Sigmoid colon (tissue), 7 donors: ENCODE measurements around the gene FCER2. TPM values are rescaled to one million over a fixed set of nuclear protein-coding genes. Genes with fewer than 3 reads are reported as not detected.

Experiments used
- DNase-seq: peaks from one replicate; pipeline ENCODE4 v3.0.0-alpha.2; 2019
- H3K27ac ChIP-seq, 4 donors: fragments of 200-600 bp; sonication (generic); one replicate each; pipeline ENCODE4 v1.5.1; 2016 to 2019; ENCODE audit warnings: mild to moderate bottlenecking in 1 of 4
- H3K27me3 ChIP-seq, 3 donors: fragments of 200-600 bp; sonication (generic); one replicate each; pipeline ENCODE4 v1.5.1; 2019; ENCODE audit warnings: mild to moderate bottlenecking in 1 of 3
- H3K36me3 ChIP-seq, 4 donors: fragments of 200-600 bp; sonication (generic); one replicate each; pipeline ENCODE4 v1.5.1; 2016 to 2019
- H3K4me1 ChIP-seq, 4 donors: fragments of 200-600 bp; sonication (generic); one replicate each; pipeline ENCODE4 v1.5.1; 2017 to 2019
- H3K4me3 ChIP-seq, 4 donors: fragments of 200-600 bp; sonication (generic); one replicate each; pipeline ENCODE4 v1.5.1; 2017 to 2019; ENCODE audit warnings: mild to moderate bottlenecking in 2 of 4, moderate library complexity in 1 of 4
- H3K9me3 ChIP-seq, 4 donors: fragments of 200-600 bp in 3 of 4; sonication (generic) in 3 of 4; one replicate each; pipeline versions ENCODE4 v1.5.1 to v1.6.1; 2013 to 2019
- EP300 ChIP-seq, 4 donors: sonication (generic); formaldehyde crosslinking; IDR thresholded peaks; one replicate each; pipeline ENCODE4 v1.6.1; 2017; ENCODE audit warnings: antibody characterized with exemption in 4 of 4
- POLR2A ChIP-seq, 2 donors: fragments of 450-650 bp; IDR thresholded peaks; one replicate each; pipeline ENCODE4 v1.6.1; 2016; ENCODE audit warnings: antibody characterized with exemption in 2 of 2, mild to moderate bottlenecking in 2 of 2, moderate library complexity in 2 of 2
- POLR2AphosphoS5 ChIP-seq, 4 donors: sonication (generic); formaldehyde crosslinking; IDR thresholded peaks; one replicate each; pipeline ENCODE4 v1.6.1; 2017; ENCODE audit warnings: antibody characterized with exemption in 4 of 4
- WGBS, 2 donors: extraction: QIAGEN DNeasy Blood & Tissue Kit; methylation state at CpG; one replicate each; pipeline ENCODE4 v1.1.7; 2013; 5-methylcytosine and 5-hydroxymethylcytosine counted together
- intact Hi-C: fragments of 100-400 bp; cut with DNase I; formaldehyde crosslinking; loops from one replicate; pipeline ENCODE4 v1.15.1; 2023
- polyA plus RNA-seq, 3 donors: library from polyadenylated mRNA; stranded (reverse); fragments of 200-250 nt; gene quantifications; one replicate each; pipeline ENCODE4 v1.2.3, GENCODE V29; 2013
- total RNA-seq, 4 donors: library from RNA; depleted of rRNA; stranded (reverse); fragments of >200 nt; gene quantifications; one replicate each; pipeline ENCODE4 v1.1.0, GENCODE V29; 2016
- TF ChIP-seq, protein P1 (sequence below), 4 experiments: fragments of 450-650 bp in 3 of 4; fragments of 200-600 bp in 1 of 4; IDR thresholded peaks; one replicate each; pipeline ENCODE4 v1.5.1; 2016 to 2019; ENCODE audit warnings: antibody characterized with exemption in 4 of 4, mild to moderate bottlenecking in 3 of 4, moderate library complexity in 2 of 4
- donor health status: healthy with polysubstance abuse.
- donor health status: Bipolar disorder and iron deficiency.
- donor health status: healthy.

Gene FCER2
- total and polyA plus RNA-seq, 7 donors, result 0.27 to 14.7 (median 0.61) TPM; not detected in 1

- intact Hi-C loops, result no loop called here
- Histone ChIP-seq H3K27me3 (peaks cover 0 to 40% (median 20%) of the 10 kb centered on the region in 3 donors), H3K36me3 (no peaks in the 10 kb centered on the region), H3K4me1 (no peaks in the 10 kb centered on the region), H3K9me3 (no peaks in the 10 kb centered on the region), H3K4me3 (no peak overlapping the region), H3K27ac (no peak overlapping the region)
- 2 to 3% methylated on average over 43 of the region's 43 CpGs for WGBS, 2 donors
- no peak for DNase-seq
- TF ChIP-seq POLR2AphosphoS5 (IDR thresholded peaks at IDR 0.05), result no peak
- no peak for TF ChIP-seq POLR2A (IDR thresholded peaks at IDR 0.05)
- TF ChIP-seq EP300 (IDR thresholded peaks at IDR 0.05), result no peak
Observed at GRCh38 chr19:7670150-7670783, 31.7 kb downstream of the FCER2 start.

DNA sequence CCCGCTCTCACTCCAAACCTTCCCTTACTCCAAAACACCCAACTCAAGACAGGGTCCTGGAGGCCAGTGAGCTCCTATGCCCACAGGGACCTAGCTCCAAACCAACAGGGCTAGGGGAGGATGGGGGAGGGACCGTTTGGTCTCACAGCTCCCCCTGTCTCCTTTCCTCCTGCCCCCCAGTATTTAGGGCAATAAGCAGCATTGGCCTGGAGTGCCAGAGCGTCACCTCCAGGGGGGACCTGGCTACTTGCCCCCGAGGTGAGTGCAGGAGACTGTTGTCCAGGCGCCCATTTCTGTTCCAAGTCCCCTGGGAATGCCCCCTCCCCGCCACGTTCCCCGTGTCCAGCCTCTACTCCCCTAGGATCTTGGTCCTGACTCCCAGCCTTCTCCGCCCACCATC is 32.3 kb downstream of the FCER2 start:
- Histone ChIP-seq H3K27ac (no peak overlapping the region), H3K9me3 (no peaks in the 10 kb centered on the region), H3K36me3 (no peaks in the 10 kb centered on the region), H3K4me1 (no peaks in the 10 kb centered on the region), H3K4me3 (no peak overlapping the region), H3K27me3 (peaks cover 0 to 40% (median 20%) of the 10 kb centered on the region in 3 donors)
- TF ChIP-seq EP300 (IDR thresholded peaks at IDR 0.05) (no peak), POLR2AphosphoS5 (IDR thresholded peaks at IDR 0.05) (no peak), POLR2A (IDR thresholded peaks at IDR 0.05) (no peak)
- TF ChIP-seq, protein P1, sequence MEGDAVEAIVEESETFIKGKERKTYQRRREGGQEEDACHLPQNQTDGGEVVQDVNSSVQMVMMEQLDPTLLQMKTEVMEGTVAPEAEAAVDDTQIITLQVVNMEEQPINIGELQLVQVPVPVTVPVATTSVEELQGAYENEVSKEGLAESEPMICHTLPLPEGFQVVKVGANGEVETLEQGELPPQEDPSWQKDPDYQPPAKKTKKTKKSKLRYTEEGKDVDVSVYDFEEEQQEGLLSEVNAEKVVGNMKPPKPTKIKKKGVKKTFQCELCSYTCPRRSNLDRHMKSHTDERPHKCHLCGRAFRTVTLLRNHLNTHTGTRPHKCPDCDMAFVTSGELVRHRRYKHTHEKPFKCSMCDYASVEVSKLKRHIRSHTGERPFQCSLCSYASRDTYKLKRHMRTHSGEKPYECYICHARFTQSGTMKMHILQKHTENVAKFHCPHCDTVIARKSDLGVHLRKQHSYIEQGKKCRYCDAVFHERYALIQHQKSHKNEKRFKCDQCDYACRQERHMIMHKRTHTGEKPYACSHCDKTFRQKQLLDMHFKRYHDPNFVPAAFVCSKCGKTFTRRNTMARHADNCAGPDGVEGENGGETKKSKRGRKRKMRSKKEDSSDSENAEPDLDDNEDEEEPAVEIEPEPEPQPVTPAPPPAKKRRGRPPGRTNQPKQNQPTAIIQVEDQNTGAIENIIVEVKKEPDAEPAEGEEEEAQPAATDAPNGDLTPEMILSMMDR (IDR thresholded peaks at IDR 0.05), result no peak
- intact Hi-C loops, result no loop called here
- WGBS, 2 donors, result 33 to 42% methylated on average over 9 of the region's 9 CpGs
- DNase-seq, result no peak

DNA sequence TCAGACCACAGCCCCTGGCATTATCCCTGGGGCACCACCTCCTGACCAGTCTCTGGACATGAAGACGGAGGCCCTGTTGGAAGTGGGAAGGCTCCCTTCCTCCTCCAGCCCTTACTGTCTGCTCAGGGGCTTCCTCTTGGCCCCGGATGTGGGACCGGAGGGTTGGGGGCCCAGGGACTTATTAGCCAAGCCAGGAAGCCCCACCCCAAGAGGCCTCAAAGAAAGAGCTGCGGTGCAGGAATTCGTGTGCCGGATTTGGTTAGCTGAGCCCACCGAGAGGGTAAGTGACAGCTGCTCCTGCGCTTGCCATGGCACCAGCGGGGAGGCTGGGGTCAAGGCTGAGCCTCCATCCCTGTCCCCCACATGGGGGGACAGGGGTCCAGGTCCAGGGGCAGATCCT is 33.1 kb downstream of the FCER2 start, which contains the start of gene RETN:
Gene RETN, plus strand, starts transcription at position 208 of the 400 bp plus-strand sequence. CDS start 278 bp downstream, outside the sequence.
- no peak for DNase-seq
- no peak within 1 kb of the TSS for H3K4me3 ChIP-seq
- TF ChIP-seq, protein P1 (IDR thresholded peaks at IDR 0.05), result no peak
- TF ChIP-seq POLR2A (IDR thresholded peaks at IDR 0.05) (no peak), EP300 (IDR thresholded peaks at IDR 0.05) (no peak), POLR2AphosphoS5 (IDR thresholded peaks at IDR 0.05) (no peak)
- H3K36me3 ChIP-seq, result no peaks in the 10 kb centered on the region
- H3K27me3 ChIP-seq, result peaks cover 0 to 40% (median 20%) of the 10 kb centered on the region in 3 donors
- intact Hi-C loops, result no loop called here
- 70 to 71% methylated on average over 9 of the region's 9 CpGs for WGBS, 2 donors
- no peaks in the 10 kb centered on the region for H3K4me1 ChIP-seq
- H3K9me3 ChIP-seq, result no peaks in the 10 kb centered on the region
- no peak within 1 kb of the TSS for H3K27ac ChIP-seq

- H3K27ac ChIP-seq, result no peak overlapping the region
- no peaks in the 10 kb centered on the region for H3K4me1 ChIP-seq
- peaks cover 0 to 27% (median 18%) of the 10 kb centered on the region in 3 donors for H3K27me3 ChIP-seq
- no peak overlapping the region for H3K4me3 ChIP-seq
- TF ChIP-seq POLR2AphosphoS5 (IDR thresholded peaks at IDR 0.05), result no peak
- TF ChIP-seq, protein P1 (IDR thresholded peaks at IDR 0.05), result no peak
- TF ChIP-seq POLR2A (IDR thresholded peaks at IDR 0.05), result no peak
- TF ChIP-seq EP300 (IDR thresholded peaks at IDR 0.05), result no peak
- H3K36me3 ChIP-seq, result no peaks in the 10 kb centered on the region
- H3K9me3 ChIP-seq, result no peaks in the 10 kb centered on the region
- intact Hi-C loops, result no loop called here
- 34 to 69% methylated on average over 4 of the region's 4 CpGs for WGBS, 2 donors
- DNase-seq, result no peak
Observed at GRCh38 chr19:7665076-7665475, 36.9 kb downstream of the FCER2 start.

- no peaks in the 10 kb centered on the region for H3K4me1 ChIP-seq
- no peaks in the 10 kb centered on the region for H3K36me3 ChIP-seq
- TF ChIP-seq POLR2AphosphoS5 (IDR thresholded peaks at IDR 0.05), result no peak
- TF ChIP-seq POLR2A (IDR thresholded peaks at IDR 0.05), result no peak
- TF ChIP-seq EP300 (IDR thresholded peaks at IDR 0.05), result no peak
- TF ChIP-seq, protein P1 (IDR thresholded peaks at IDR 0.05), result no peak
- no peak for DNase-seq
- no peak overlapping the region for H3K27ac ChIP-seq
- 77 to 87% methylated on average over 7 of the region's 7 CpGs for WGBS, 2 donors
- H3K27me3 ChIP-seq, result peaks cover 0 to 15% (median 9%) of the 10 kb centered on the region in 3 donors
- intact Hi-C loops, result no loop called here
- H3K9me3 ChIP-seq, result no peaks in the 10 kb centered on the region
- H3K4me3 ChIP-seq, result no peak overlapping the region
Observed at GRCh38 chr19:7663706-7664105, 38.2 kb downstream of the FCER2 start.
